ENCODE data around the gene EBLN1. TPM values are rescaled to one million over a fixed set of nuclear protein-coding genes. Genes with fewer than 3 reads are reported as not detected.

The EBLN1 gene
- total and polyA plus RNA-seq, 2 of the 13 experiments (the other 11 are each of a cell fraction or from before 2014, with no cell fraction given) = not detected

DNA sequence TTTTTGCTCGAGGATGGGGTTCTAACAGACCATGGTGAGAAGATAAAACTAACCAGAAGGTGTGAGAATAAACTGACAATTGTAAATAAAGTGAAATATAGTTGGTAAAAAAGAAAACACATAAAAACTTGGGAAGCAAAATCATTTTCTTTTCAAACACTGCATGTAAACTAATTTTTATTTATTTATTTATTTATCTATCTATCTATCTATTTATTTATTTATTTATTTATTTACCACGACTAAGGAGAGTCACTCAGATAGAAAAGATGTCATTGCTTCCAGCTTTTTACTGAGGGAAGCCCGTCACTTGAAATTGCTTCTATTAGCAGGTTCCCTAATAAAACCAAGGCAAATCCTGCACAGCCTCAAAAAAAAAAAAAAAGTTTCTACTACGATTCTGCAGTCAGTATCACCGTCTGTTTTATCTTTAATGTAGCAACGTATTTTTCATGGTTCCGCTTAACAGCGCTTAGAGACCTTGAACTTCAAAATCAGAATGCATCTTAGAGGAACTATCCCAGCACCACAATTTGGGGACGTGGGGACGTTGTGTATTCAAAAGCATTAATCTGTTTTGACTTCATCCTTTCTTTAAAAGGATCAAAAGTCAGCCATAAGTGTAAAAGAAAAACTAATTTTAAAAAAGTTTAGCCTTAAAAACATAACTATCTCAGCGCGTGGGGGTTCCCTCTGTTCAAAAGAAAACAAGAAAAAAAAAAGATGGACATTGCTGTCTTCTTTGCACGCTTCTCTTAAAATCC lies 33.3 kb upstream of the EBLN1 start:
- H4K20me1 ChIP-seq (ENCODE audit: insufficient read depth, low read length) = no peaks in the 10 kb centered on the region
- no peak for FAIRE-seq
- TF ChIP-seq NKX3-1 (CRISPR knock-in tag; IDR thresholded peaks at IDR 0.05) = no peak
- TF ChIP-seq, protein P1, sequence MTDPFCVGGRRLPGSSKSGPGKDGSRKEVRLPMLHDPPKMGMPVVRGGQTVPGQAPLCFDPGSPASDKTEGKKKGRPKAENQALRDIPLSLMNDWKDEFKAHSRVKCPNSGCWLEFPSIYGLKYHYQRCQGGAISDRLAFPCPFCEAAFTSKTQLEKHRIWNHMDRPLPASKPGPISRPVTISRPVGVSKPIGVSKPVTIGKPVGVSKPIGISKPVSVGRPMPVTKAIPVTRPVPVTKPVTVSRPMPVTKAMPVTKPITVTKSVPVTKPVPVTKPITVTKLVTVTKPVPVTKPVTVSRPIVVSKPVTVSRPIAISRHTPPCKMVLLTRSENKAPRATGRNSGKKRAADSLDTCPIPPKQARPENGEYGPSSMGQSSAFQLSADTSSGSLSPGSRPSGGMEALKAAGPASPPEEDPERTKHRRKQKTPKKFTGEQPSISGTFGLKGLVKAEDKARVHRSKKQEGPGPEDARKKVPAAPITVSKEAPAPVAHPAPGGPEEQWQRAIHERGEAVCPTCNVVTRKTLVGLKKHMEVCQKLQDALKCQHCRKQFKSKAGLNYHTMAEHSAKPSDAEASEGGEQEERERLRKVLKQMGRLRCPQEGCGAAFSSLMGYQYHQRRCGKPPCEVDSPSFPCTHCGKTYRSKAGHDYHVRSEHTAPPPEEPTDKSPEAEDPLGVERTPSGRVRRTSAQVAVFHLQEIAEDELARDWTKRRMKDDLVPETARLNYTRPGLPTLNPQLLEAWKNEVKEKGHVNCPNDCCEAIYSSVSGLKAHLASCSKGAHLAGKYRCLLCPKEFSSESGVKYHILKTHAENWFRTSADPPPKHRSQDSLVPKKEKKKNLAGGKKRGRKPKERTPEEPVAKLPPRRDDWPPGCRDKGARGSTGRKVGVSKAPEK (CRISPR knock-in tag; IDR thresholded peaks at IDR 0.05; ENCODE audit: borderline replicate concordance) = 0 out of 2 replicates have a peak, but pooled peaks have one; percentile 16
- DNase-seq (ENCODE audit: low spot score) = no peak
- no peaks in the 10 kb centered on the region for H3K36me3 ChIP-seq (replicated peaks in 1 of 2; ENCODE audit: control insufficient read depth in 1 of 2, insufficient read depth in 2 of 2, low read length in 2 of 2)
- peaks cover 4 to 34% of the 10 kb centered on the region in 2 experiments for H3K27me3 ChIP-seq (ENCODE audit: control insufficient read depth in 1 of 2, insufficient read depth in 2 of 2, low read length in 2 of 2)
- no peaks in the 10 kb centered on the region for H3K79me2 ChIP-seq (ENCODE audit: insufficient read depth, low read length)
- peak overlapping the region; percentile 89; the same call in 1 of the 2 replicates for H3K4me2 ChIP-seq (ENCODE audit: low read depth, low read length)
- intact Hi-C loops (cut with micrococcal nuclease; ENCODE audit: unreplicated experiment) = no loop called here
- CTCF ChIA-PET (ENCODE audit: low intra/inter-chr PET ratio, low total read pairs) = no interaction called here
- WGBS (ENCODE audit: low lambda C conversion rate) = 37% methylated on average over 13 of the region's 13 CpGs
- H3K27ac ChIP-seq (ENCODE audit: extremely low read length, insufficient read depth, low read length) = no peak overlapping the region
- no peak for ATAC-seq
- BruUV-seq (replicated peaks) = no TSS peak
- no peak overlapping the region for H2AFZ ChIP-seq (ENCODE audit: low read length)
- in situ Hi-C loops (cut with HindIII; ENCODE audit: extremely low pct_ligation_motif_present, low pct_unique_long_range_greater_than_20kb) = no loop called here
- H3K4me3 ChIP-seq (replicated peaks in 1 of 3; ENCODE audit: insufficient read depth in 1 of 3, low read depth in 2 of 3, low read length in 3 of 3) = peak overlapping the region in 2 of 3 experiments; percentile 56 to 67; a peak in 5 of 6 replicates
- no peak overlapping the region for H3K9ac ChIP-seq (ENCODE audit: insufficient read depth, low read depth, low read length)
- POLR2A ChIA-PET = no interaction called here
- H3K9me3 ChIP-seq (ENCODE audit: low read length) = no peaks in the 10 kb centered on the region
- peaks cover 9% of the 10 kb centered on the region for H3K4me1 ChIP-seq (ENCODE audit: insufficient read depth, low read length)

DNA sequence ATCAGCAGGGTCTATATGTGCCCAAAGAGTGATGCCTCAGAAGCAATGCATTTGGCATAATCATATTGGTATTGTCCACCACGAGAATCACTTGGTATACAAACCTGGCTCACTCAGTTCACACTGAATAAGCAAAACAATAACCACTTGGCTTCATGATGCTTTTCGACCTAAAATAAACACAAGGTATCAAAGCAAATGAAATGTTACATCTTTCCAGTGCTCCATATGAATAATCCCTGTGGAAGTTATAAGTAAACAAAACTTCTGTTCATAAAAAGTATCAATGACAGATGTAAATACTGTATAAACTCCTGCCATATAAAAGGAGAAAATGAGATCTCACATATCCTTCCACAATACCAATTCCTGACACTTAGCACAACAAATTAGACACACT lies 29.8 kb upstream of the EBLN1 start:
- 3% methylated on average over 2 of the region's 2 CpGs for WGBS (ENCODE audit: low lambda C conversion rate)
- no peak overlapping the region for H3K9ac ChIP-seq (ENCODE audit: insufficient read depth, low read depth, low read length)
- H2AFZ ChIP-seq (ENCODE audit: low read length) = no peak overlapping the region
- no peak overlapping the region for H3K4me3 ChIP-seq (replicated peaks in 1 of 3; ENCODE audit: insufficient read depth in 1 of 3, low read depth in 2 of 3, low read length in 3 of 3)
- H3K27ac ChIP-seq (ENCODE audit: extremely low read length, insufficient read depth, low read length) = no peak overlapping the region
- H3K27me3 ChIP-seq (ENCODE audit: control insufficient read depth in 1 of 2, insufficient read depth in 2 of 2, low read length in 2 of 2) = peaks cover 2 to 27% of the 10 kb centered on the region in 2 experiments
- H3K79me2 ChIP-seq (ENCODE audit: insufficient read depth, low read length) = no peaks in the 10 kb centered on the region
- no peak overlapping the region for H3K4me2 ChIP-seq (ENCODE audit: low read depth, low read length)
- no peak for FAIRE-seq
- H3K4me1 ChIP-seq (ENCODE audit: insufficient read depth, low read length) = peaks cover 9% of the 10 kb centered on the region
- H4K20me1 ChIP-seq (ENCODE audit: insufficient read depth, low read length) = no peaks in the 10 kb centered on the region
- CTCF ChIA-PET (ENCODE audit: low intra/inter-chr PET ratio, low total read pairs) = no interaction called here
- no peak for ATAC-seq
- in situ Hi-C loops (cut with HindIII; ENCODE audit: extremely low pct_ligation_motif_present, low pct_unique_long_range_greater_than_20kb) (no loop called here), intact Hi-C loops (cut with micrococcal nuclease; ENCODE audit: unreplicated experiment) (no loop called here)
- no TSS peak for BruUV-seq (replicated peaks)
- H3K36me3 ChIP-seq (replicated peaks in 1 of 2; ENCODE audit: control insufficient read depth in 1 of 2, insufficient read depth in 2 of 2, low read length in 2 of 2) = no peaks in the 10 kb centered on the region
- POLR2A ChIA-PET = no interaction called here
- DNase-seq (ENCODE audit: low spot score) = no peak
- H3K9me3 ChIP-seq (ENCODE audit: low read length) = no peaks in the 10 kb centered on the region
- TF ChIP-seq ZNF30 (CRISPR knock-in tag; IDR thresholded peaks at IDR 0.05) = no peak
- TF ChIP-seq ZBTB3 (CRISPR knock-in tag; IDR thresholded peaks at IDR 0.05; ENCODE audit: borderline replicate concordance, low read depth) = no peak
- TF ChIP-seq, protein P2, sequence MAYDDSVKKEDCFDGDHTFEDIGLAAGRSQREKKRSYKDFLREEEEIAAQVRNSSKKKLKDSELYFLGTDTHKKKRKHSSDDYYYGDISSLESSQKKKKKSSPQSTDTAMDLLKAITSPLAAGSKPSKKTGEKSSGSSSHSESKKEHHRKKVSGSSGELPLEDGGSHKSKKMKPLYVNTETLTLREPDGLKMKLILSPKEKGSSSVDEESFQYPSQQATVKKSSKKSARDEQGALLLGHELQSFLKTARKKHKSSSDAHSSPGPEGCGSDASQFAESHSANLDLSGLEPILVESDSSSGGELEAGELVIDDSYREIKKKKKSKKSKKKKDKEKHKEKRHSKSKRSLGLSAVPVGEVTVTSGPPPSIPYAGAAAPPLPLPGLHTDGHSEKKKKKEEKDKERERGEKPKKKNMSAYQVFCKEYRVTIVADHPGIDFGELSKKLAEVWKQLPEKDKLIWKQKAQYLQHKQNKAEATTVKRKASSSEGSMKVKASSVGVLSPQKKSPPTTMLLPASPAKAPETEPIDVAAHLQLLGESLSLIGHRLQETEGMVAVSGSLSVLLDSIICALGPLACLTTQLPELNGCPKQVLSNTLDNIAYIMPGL (CRISPR knock-in tag; IDR thresholded peaks at IDR 0.05; ENCODE audit: borderline replicate concordance in 1 of 2, low read depth in 1 of 2) = no peak
- TF ChIP-seq ZFAT (CRISPR knock-in tag; conservative IDR thresholded peaks at IDR 0.05) = no peak
- TF ChIP-seq, protein P3, sequence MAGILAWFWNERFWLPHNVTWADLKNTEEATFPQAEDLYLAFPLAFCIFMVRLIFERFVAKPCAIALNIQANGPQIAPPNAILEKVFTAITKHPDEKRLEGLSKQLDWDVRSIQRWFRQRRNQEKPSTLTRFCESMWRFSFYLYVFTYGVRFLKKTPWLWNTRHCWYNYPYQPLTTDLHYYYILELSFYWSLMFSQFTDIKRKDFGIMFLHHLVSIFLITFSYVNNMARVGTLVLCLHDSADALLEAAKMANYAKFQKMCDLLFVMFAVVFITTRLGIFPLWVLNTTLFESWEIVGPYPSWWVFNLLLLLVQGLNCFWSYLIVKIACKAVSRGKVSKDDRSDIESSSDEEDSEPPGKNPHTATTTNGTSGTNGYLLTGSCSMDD (CRISPR knock-in tag; IDR thresholded peaks at IDR 0.05) = no peak
- TF ChIP-seq, protein P4, sequence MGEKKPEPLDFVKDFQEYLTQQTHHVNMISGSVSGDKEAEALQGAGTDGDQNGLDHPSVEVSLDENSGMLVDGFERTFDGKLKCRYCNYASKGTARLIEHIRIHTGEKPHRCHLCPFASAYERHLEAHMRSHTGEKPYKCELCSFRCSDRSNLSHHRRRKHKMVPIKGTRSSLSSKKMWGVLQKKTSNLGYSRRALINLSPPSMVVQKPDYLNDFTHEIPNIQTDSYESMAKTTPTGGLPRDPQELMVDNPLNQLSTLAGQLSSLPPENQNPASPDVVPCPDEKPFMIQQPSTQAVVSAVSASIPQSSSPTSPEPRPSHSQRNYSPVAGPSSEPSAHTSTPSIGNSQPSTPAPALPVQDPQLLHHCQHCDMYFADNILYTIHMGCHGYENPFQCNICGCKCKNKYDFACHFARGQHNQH (CRISPR knock-in tag; IDR thresholded peaks at IDR 0.05) = no peak
- no peak for TF ChIP-seq SIX4 (CRISPR knock-in tag; IDR thresholded peaks at IDR 0.05)
- no peak for TF ChIP-seq GATA4 (IDR thresholded peaks at IDR 0.05; ENCODE audit: borderline replicate concordance, low read depth)
